Sigmoid colon (tissue), 4 donors: Measurements from ENCODE around the gene CCDC148.

Experiments
- EP300 ChIP-seq, 4 donors: sonication (generic); formaldehyde crosslinking; IDR thresholded peaks; one replicate each; pipeline ENCODE4 v1.6.1; 2017; ENCODE audit warnings: antibody characterized with exemption in 4 of 4
- POLR2A ChIP-seq, 2 donors: fragments of 450-650 bp; IDR thresholded peaks; one replicate each; pipeline ENCODE4 v1.6.1; 2016; ENCODE audit warnings: antibody characterized with exemption in 2 of 2, mild to moderate bottlenecking in 2 of 2, moderate library complexity in 2 of 2
- POLR2AphosphoS5 ChIP-seq, 4 donors: sonication (generic); formaldehyde crosslinking; IDR thresholded peaks; one replicate each; pipeline ENCODE4 v1.6.1; 2017; ENCODE audit warnings: antibody characterized with exemption in 4 of 4
- TF ChIP-seq, protein P1 (sequence below), 4 experiments: fragments of 450-650 bp in 3 of 4; fragments of 200-600 bp in 1 of 4; IDR thresholded peaks; one replicate each; pipeline ENCODE4 v1.5.1; 2016 to 2019; ENCODE audit warnings: antibody characterized with exemption in 4 of 4, mild to moderate bottlenecking in 3 of 4, moderate library complexity in 2 of 4

DNA sequence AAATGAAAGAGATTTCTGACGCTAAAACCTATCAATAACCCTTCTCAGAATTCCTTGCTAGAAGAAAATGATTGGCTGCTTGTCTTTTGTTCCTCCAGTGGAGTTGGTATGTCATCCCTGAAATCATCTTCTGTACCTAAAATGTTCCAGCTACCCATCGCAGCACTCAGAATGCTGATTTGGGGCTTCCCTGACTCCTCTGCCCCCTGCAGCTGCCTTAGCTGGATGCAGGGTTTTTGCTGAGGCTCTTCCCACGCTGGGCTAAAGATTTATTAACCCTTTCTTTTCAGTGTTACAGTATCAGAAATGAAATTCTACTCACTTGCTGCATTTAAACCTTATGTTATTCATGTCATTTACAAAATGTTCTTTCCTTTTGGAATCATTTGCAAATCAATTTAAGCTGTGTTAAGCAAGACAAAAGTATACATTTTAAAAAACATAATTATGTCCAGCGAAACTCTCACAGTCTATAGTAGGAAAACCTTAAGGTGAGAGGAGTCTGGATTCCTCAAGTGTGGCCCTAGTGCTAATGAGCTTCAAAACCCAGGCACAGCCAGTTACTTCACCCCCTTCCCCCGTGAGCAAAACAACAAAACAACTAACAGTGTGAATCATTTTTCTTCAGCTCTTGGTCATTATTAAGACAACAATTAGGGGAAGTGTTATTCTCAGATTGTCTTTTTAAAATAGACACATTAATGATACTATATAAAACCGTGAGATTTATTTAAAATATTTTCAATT, 33.0 kb upstream of the CCDC148 start:
- TF ChIP-seq, protein P1, sequence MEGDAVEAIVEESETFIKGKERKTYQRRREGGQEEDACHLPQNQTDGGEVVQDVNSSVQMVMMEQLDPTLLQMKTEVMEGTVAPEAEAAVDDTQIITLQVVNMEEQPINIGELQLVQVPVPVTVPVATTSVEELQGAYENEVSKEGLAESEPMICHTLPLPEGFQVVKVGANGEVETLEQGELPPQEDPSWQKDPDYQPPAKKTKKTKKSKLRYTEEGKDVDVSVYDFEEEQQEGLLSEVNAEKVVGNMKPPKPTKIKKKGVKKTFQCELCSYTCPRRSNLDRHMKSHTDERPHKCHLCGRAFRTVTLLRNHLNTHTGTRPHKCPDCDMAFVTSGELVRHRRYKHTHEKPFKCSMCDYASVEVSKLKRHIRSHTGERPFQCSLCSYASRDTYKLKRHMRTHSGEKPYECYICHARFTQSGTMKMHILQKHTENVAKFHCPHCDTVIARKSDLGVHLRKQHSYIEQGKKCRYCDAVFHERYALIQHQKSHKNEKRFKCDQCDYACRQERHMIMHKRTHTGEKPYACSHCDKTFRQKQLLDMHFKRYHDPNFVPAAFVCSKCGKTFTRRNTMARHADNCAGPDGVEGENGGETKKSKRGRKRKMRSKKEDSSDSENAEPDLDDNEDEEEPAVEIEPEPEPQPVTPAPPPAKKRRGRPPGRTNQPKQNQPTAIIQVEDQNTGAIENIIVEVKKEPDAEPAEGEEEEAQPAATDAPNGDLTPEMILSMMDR (IDR thresholded peaks at IDR 0.05): no peak
- TF ChIP-seq POLR2A (IDR thresholded peaks at IDR 0.05): no peak
- no peak for TF ChIP-seq POLR2AphosphoS5 (IDR thresholded peaks at IDR 0.05)
- no peak for TF ChIP-seq EP300 (IDR thresholded peaks at IDR 0.05)
